ENCODE results near the gene ITGBL1. TPM values are rescaled to one million over a fixed set of nuclear protein-coding genes. Genes with fewer than 3 reads are reported as not detected.

Gene ITGBL1
- total and polyA plus RNA-seq, 2 donors (not counting 3 experiments of a cell fraction or from before 2014, with no cell fraction given) = 4.6 to 8.8 TPM

DNA sequence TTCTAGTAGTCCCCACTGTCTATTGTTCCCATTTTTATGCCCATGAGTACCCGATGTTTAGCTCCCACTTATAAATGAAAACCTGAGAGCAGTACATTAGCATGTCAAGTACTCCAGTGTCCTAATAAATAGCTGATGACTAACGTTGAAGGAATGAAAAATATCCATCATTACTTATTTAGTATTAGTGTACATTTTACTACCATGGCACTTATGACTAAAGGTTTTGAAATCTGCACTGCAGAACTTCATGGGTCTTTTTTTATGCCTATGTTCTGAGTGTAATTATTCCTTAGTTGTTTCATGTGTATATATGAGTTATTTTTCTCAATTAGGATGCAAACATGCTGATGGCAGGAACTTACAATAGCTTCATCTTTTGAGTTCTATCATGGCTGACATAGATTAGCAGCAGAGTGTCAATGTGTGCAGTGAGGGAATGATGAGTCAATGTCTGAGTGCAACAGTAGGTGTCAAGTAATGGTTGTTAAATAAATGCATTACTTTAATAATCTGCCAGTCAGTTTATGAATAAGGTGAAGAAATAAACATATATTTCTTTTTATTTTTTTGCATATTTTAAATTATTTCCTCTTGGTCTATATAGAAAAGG lies 188.4 kb downstream of the ITGBL1 start:
- intact Hi-C loops (cut with micrococcal nuclease) = loop anchor here (1.0 kb wide), 2 partner anchors 17 to 191 kb away; no protein-coding TSS in a partner anchor
- dilution Hi-C loops (cut with MboI; ENCODE audit: extremely low pct_ligation_motif_present, low sequenced_read_pairs) = no loop called here
- peak overlapping the region; percentile 84 for H3K27ac ChIP-seq (ENCODE audit: insufficient read depth, low read depth, low read length)
- TF ChIP-seq, protein P1, sequence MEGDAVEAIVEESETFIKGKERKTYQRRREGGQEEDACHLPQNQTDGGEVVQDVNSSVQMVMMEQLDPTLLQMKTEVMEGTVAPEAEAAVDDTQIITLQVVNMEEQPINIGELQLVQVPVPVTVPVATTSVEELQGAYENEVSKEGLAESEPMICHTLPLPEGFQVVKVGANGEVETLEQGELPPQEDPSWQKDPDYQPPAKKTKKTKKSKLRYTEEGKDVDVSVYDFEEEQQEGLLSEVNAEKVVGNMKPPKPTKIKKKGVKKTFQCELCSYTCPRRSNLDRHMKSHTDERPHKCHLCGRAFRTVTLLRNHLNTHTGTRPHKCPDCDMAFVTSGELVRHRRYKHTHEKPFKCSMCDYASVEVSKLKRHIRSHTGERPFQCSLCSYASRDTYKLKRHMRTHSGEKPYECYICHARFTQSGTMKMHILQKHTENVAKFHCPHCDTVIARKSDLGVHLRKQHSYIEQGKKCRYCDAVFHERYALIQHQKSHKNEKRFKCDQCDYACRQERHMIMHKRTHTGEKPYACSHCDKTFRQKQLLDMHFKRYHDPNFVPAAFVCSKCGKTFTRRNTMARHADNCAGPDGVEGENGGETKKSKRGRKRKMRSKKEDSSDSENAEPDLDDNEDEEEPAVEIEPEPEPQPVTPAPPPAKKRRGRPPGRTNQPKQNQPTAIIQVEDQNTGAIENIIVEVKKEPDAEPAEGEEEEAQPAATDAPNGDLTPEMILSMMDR (IDR thresholded peaks at IDR 0.05; ENCODE audit: extremely low read depth in 1 of 2, insufficient read depth in 1 of 2, low read depth in 1 of 2, low read length in 2 of 2) = no peak
- TF ChIP-seq JUN (IDR thresholded peaks at IDR 0.05; ENCODE audit: borderline replicate concordance, insufficient read depth, insufficient read length, low read depth) = peak; percentile 73
- TF ChIP-seq MAX (IDR thresholded peaks at IDR 0.05; ENCODE audit: insufficient read depth, insufficient read length) = no peak
- no peak for TF ChIP-seq MYC (IDR thresholded peaks at IDR 0.05; ENCODE audit: low read depth, low read length)
- TF ChIP-seq POLR2AphosphoS5 (IDR thresholded peaks at IDR 0.05; ENCODE audit: insufficient read depth, low read depth, low read length) = peak; percentile 10
- TF ChIP-seq FOS (IDR thresholded peaks at IDR 0.05; ENCODE audit: borderline replicate concordance, insufficient read depth, low read length) = peak; percentile 63
- TF ChIP-seq EZH2 (IDR thresholded peaks at IDR 0.05; ENCODE audit: borderline replicate concordance, low read depth, low read length, severe bottlenecking) = no peak
- TF ChIP-seq GATA2 (IDR thresholded peaks at IDR 0.05; ENCODE audit: insufficient read depth, insufficient read length, low read depth, low read length) = no peak
- TF ChIP-seq POLR2A (IDR thresholded peaks at IDR 0.05; ENCODE audit: low read depth, low read length) = no peak
- no peak overlapping the region for H3K4me3 ChIP-seq (replicated peaks in 1 of 3; ENCODE audit: insufficient read depth in 1 of 3, low read depth in 1 of 3, low read length in 3 of 3)
- peak overlapping the region; percentile 5 for H3K9ac ChIP-seq (replicated peaks; ENCODE audit: extremely low read depth, insufficient read depth, low read length)
- peaks cover 24% of the 10 kb centered on the region for H3K4me1 ChIP-seq (ENCODE audit: control insufficient read depth, extremely low read depth, insufficient read depth, low read length)
- no peaks in the 10 kb centered on the region for H3K27me3 ChIP-seq (ENCODE audit: control insufficient read depth in 2 of 2, insufficient read depth in 2 of 2, low read length in 2 of 2)
- H3K36me3 ChIP-seq (ENCODE audit: control insufficient read depth in 2 of 2, extremely low read depth in 1 of 2, insufficient read depth in 2 of 2, low read length in 2 of 2) = no peaks in the 10 kb centered on the region
- CTCF ChIA-PET = interaction anchor here (0.9 to 2.3 kb wide), 3 partner anchors 17 to 25 kb away, joined by 4 to 9 read pairs (median 7); no protein-coding TSS in a partner anchor
- no TSS peak for BruUV-seq (replicated peaks)
- peak; percentile 68 for DNase-seq (ENCODE audit: low read depth, low spot score)
- H3K4me2 ChIP-seq (ENCODE audit: insufficient read depth, low read length) = peak overlapping the region; percentile 56
- no peaks in the 10 kb centered on the region for H3K9me3 ChIP-seq (replicated peaks; ENCODE audit: control insufficient read depth, insufficient read depth, low read length)
- H4K20me1 ChIP-seq (replicated peaks; ENCODE audit: control insufficient read depth, extremely low read depth, insufficient read depth, low read length) = no peaks in the 10 kb centered on the region
- no peaks in the 10 kb centered on the region for H3K9me1 ChIP-seq (replicated peaks; ENCODE audit: control insufficient read depth, extremely low read depth, insufficient read depth, low read length)
- peak overlapping the region; percentile 17 for H2AFZ ChIP-seq (ENCODE audit: low read depth, low read length)
- H3K79me2 ChIP-seq (ENCODE audit: control insufficient read depth, insufficient read depth, low read length) = no peaks in the 10 kb centered on the region
- POLR2A ChIA-PET = no interaction called here
- peak; percentile 72 for FAIRE-seq

Measured in endothelial cell of umbilical vein (primary cell).